ENCODE measurements around the gene PTPRG.

PTPRG gene

DNA sequence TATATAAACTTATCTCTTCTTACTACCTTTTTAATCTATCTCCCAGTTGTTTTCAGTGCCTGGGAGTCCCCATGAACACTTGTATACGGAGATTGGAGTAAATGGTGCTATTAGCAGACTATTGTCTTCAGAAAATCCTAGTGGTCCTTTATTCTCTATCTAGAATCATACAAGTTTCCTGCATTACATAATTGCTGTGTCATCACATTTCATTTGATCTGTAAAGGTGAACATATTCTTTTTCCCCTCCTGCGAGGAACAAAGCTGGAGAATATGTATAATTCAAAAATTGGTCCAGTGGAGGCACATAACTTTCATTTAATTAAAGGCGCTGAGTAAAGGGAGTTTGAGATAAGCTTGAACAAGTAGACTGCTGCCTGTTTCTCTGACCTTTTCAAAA is 487.2 kb downstream of the PTPRG start:
- no peaks in the 10 kb centered on the region for H3K36me3 ChIP-seq (ENCODE audit: insufficient read depth, low read length)
- H3F3A ChIP-seq (ENCODE audit: low read depth), result no peaks in the 10 kb centered on the region
- no peaks in the 10 kb centered on the region for H4K20me1 ChIP-seq (ENCODE audit: insufficient read depth, low read length, poor library complexity, severe bottlenecking)
- H3K9me3 ChIP-seq (ENCODE audit: insufficient read depth, low read depth, low read length), result no peaks in the 10 kb centered on the region
- no peaks in the 10 kb centered on the region for H3K9me2 ChIP-seq (replicated peaks; ENCODE audit: low read depth, low read length)
- no peaks in the 10 kb centered on the region for H3K79me2 ChIP-seq (ENCODE audit: insufficient read depth, low read length)
- no peak overlapping the region for H3K9ac ChIP-seq (ENCODE audit: low read depth, low read length, poor library complexity, severe bottlenecking)
- H2AFZ ChIP-seq (ENCODE audit: low read length), result no peak overlapping the region
- TF ChIP-seq, protein P1, sequence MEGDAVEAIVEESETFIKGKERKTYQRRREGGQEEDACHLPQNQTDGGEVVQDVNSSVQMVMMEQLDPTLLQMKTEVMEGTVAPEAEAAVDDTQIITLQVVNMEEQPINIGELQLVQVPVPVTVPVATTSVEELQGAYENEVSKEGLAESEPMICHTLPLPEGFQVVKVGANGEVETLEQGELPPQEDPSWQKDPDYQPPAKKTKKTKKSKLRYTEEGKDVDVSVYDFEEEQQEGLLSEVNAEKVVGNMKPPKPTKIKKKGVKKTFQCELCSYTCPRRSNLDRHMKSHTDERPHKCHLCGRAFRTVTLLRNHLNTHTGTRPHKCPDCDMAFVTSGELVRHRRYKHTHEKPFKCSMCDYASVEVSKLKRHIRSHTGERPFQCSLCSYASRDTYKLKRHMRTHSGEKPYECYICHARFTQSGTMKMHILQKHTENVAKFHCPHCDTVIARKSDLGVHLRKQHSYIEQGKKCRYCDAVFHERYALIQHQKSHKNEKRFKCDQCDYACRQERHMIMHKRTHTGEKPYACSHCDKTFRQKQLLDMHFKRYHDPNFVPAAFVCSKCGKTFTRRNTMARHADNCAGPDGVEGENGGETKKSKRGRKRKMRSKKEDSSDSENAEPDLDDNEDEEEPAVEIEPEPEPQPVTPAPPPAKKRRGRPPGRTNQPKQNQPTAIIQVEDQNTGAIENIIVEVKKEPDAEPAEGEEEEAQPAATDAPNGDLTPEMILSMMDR (conservative IDR thresholded peaks at IDR 0.05; ENCODE audit: low read length), result no peak
- no peak for TF ChIP-seq EZH2phosphoT487 (IDR thresholded peaks at IDR 0.05; ENCODE audit: borderline replicate concordance)
- H3K4me1 ChIP-seq (ENCODE audit: insufficient read depth, low read length, poor library complexity, severe bottlenecking), result no peaks in the 10 kb centered on the region
- no peaks in the 10 kb centered on the region for H3K27me3 ChIP-seq (ENCODE audit: insufficient read depth, low read length, poor library complexity, severe bottlenecking)
- no peak overlapping the region for H3K4me2 ChIP-seq (ENCODE audit: low read depth, low read length, poor library complexity, severe bottlenecking)
- no peak overlapping the region for H3K4me3 ChIP-seq (ENCODE audit: low read length, poor library complexity, severe bottlenecking)

DNA sequence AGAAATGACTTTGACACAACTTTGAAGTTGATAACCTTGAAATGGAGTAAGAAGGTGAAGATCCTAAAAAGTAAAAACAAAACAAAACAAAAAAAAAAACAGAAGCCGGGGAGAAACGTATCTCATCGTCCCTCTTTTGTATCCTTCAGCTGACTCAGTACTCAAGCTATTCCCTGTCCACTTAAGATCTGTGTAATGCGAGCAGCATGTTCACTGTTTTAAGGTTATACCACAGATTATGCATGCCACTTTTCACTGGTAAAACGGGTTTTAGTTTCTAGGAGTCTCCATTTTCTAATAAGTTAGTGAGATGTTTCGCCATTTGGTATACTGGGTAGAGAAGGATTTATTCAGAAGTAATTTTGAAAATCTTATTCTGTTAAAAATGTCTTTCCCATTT is 487.7 kb downstream of the PTPRG start:
- Histone ChIP-seq H3K4me2 (ENCODE audit: low read depth, low read length, poor library complexity, severe bottlenecking) (no peak overlapping the region), H3F3A (ENCODE audit: low read depth) (no peaks in the 10 kb centered on the region), H3K36me3 (ENCODE audit: insufficient read depth, low read length) (no peaks in the 10 kb centered on the region), H3K9ac (ENCODE audit: low read depth, low read length, poor library complexity, severe bottlenecking) (no peak overlapping the region), H3K79me2 (ENCODE audit: insufficient read depth, low read length) (no peaks in the 10 kb centered on the region), H3K4me3 (ENCODE audit: low read length, poor library complexity, severe bottlenecking) (no peak overlapping the region), H4K20me1 (ENCODE audit: insufficient read depth, low read length, poor library complexity, severe bottlenecking) (no peaks in the 10 kb centered on the region), H3K9me2 (replicated peaks; ENCODE audit: low read depth, low read length) (no peaks in the 10 kb centered on the region), H3K9me3 (ENCODE audit: insufficient read depth, low read depth, low read length) (no peaks in the 10 kb centered on the region), H3K4me1 (ENCODE audit: insufficient read depth, low read length, poor library complexity, severe bottlenecking) (no peaks in the 10 kb centered on the region), H3K27me3 (ENCODE audit: insufficient read depth, low read length, poor library complexity, severe bottlenecking) (no peaks in the 10 kb centered on the region), H2AFZ (ENCODE audit: low read length) (no peak overlapping the region)
- TF ChIP-seq, protein P1 (conservative IDR thresholded peaks at IDR 0.05; ENCODE audit: low read length), result no peak
- no peak for TF ChIP-seq EZH2phosphoT487 (IDR thresholded peaks at IDR 0.05; ENCODE audit: borderline replicate concordance)

DNA sequence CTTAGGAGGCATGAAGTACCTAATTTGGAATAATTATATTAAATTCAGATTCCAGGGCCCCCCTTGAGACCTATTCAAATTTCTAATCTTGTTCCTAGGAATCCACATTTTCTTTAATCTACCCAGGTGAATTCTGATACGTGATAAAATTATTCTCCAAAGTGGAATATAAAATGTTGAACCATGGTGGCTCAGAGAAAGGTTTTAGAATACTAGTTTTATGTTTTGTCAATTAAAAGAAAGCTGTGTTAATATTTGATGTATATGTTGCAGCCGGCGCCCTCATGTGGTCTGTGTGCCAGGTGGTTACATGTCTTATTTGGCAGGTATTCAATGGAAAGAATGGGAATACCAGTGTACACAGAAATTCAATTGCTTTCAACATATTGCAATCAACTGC is 490.1 kb downstream of the PTPRG start:
- no peak overlapping the region for H3K9ac ChIP-seq (ENCODE audit: low read depth, low read length, poor library complexity, severe bottlenecking)
- H3K36me3 ChIP-seq (ENCODE audit: insufficient read depth, low read length), result no peaks in the 10 kb centered on the region
- H2AFZ ChIP-seq (ENCODE audit: low read length), result no peak overlapping the region
- H4K20me1 ChIP-seq (ENCODE audit: insufficient read depth, low read length, poor library complexity, severe bottlenecking), result no peaks in the 10 kb centered on the region
- no peak overlapping the region for H3K4me3 ChIP-seq (ENCODE audit: low read length, poor library complexity, severe bottlenecking)
- H3K27me3 ChIP-seq (ENCODE audit: insufficient read depth, low read length, poor library complexity, severe bottlenecking), result no peaks in the 10 kb centered on the region
- no peaks in the 10 kb centered on the region for H3K79me2 ChIP-seq (ENCODE audit: insufficient read depth, low read length)
- no peaks in the 10 kb centered on the region for H3K9me2 ChIP-seq (replicated peaks; ENCODE audit: low read depth, low read length)
- no peaks in the 10 kb centered on the region for H3K9me3 ChIP-seq (ENCODE audit: insufficient read depth, low read depth, low read length)
- no peaks in the 10 kb centered on the region for H3K4me1 ChIP-seq (ENCODE audit: insufficient read depth, low read length, poor library complexity, severe bottlenecking)
- H3K4me2 ChIP-seq (ENCODE audit: low read depth, low read length, poor library complexity, severe bottlenecking), result no peak overlapping the region
- H3F3A ChIP-seq (ENCODE audit: low read depth), result no peaks in the 10 kb centered on the region
- TF ChIP-seq, protein P1 (conservative IDR thresholded peaks at IDR 0.05; ENCODE audit: low read length), result peak; percentile 93
- TF ChIP-seq EZH2phosphoT487 (IDR thresholded peaks at IDR 0.05; ENCODE audit: borderline replicate concordance), result no peak

Data from Loucy (cell line).